OCI-LY3 (cell line): ENCODE measurements around the gene ROCK2.

ENCODE experiments used
- H2AFZ ChIP-seq: fragments of 200-600, 300-600 bp; shearing (Covaris generic); 2 replicates; pipeline ENCODE4 v1.6.0; 2014; ENCODE audit warnings: antibody characterized with exemption, low read depth, low read length
- H3K27ac ChIP-seq: fragments of 200-600, 300-600 bp; sonication (generic); 2 replicates; pipeline ENCODE4 v1.5.1; 2014; ENCODE audit warnings: mild to moderate bottlenecking, low read length, moderate library complexity, mixed read lengths
- H3K27me3 ChIP-seq: fragments of 200-600, 300-600 bp; sonication (generic); 2 replicates; pipeline ENCODE4 v1.6.1; 2014; ENCODE audit warnings: low read depth, low read length, mixed read lengths
- H3K36me3 ChIP-seq: fragments of 200-600, 300-600 bp; sonication (generic); replicated peaks from 2 replicates; pipeline ENCODE3; 2014; ENCODE audit warnings: low read depth, low read length, mixed read lengths
- H3K4me1 ChIP-seq: fragments of 300-600, 200-600 bp; sonication (generic); 2 replicates; pipeline ENCODE4 v1.6.1; 2014; ENCODE audit warnings: low read length, mixed read lengths
- H3K4me2 ChIP-seq: fragments of 200-600, 300-600 bp; sonication (generic); 2 replicates; pipeline ENCODE4 v1.6.1; 2014; ENCODE audit warnings: low read length, mixed read lengths
- H3K4me3 ChIP-seq: fragments of 300-600, 200-600 bp; sonication (generic); 2 replicates; pipeline ENCODE4 v1.5.1; 2014; ENCODE audit warnings: antibody characterized with exemption, mild to moderate bottlenecking, low read length, moderate library complexity
- H3K79me2 ChIP-seq: fragments of 300-600, 200-600 bp; shearing (Covaris generic); 2 replicates; pipeline ENCODE4 v1.6.1; 2014; ENCODE audit warnings: mild to moderate bottlenecking, low read length, mixed read lengths
- H3K9ac ChIP-seq: fragments of 300-600, 200-600 bp; shearing (Covaris generic); 2 replicates; pipeline ENCODE4 v1.6.0; 2014; ENCODE audit warnings: mild to moderate bottlenecking, low read length, moderate library complexity
- H3K9me3 ChIP-seq: fragments of 200-600, 300-600 bp; shearing (Covaris generic); 2 replicates; pipeline ENCODE4 v1.6.1; 2014; ENCODE audit warnings: low read length, mixed read lengths; ENCODE audit not compliant: insufficient read depth
- H4K20me1 ChIP-seq: fragments of 200-600, 300-600 bp; sonication (generic); 2 replicates; pipeline ENCODE4 v1.6.1; 2016; ENCODE audit warnings: low read length, mixed read lengths; ENCODE audit not compliant: insufficient read depth
- EZH2phosphoT487 ChIP-seq: fragments of 200-600 bp; shearing (Covaris generic); IDR thresholded peaks from 2 replicates; pipeline ENCODE4 v1.6.1; 2018; ENCODE audit warnings: antibody characterized with exemption, mixed run types, low read depth
- TF ChIP-seq, protein P1 (sequence below): fragments of 200-600, 300-600 bp; sonication (generic); IDR thresholded peaks from 2 replicates; pipeline ENCODE4 v1.5.1; 2014; ENCODE audit warnings: antibody characterized with exemption, low read length, low read depth

The ROCK2 gene

GRCh38 chr2:11158916-11159573 is 185.4 kb downstream of the ROCK2 start:
- TF ChIP-seq EZH2phosphoT487, result no peak
- TF ChIP-seq, protein P1, sequence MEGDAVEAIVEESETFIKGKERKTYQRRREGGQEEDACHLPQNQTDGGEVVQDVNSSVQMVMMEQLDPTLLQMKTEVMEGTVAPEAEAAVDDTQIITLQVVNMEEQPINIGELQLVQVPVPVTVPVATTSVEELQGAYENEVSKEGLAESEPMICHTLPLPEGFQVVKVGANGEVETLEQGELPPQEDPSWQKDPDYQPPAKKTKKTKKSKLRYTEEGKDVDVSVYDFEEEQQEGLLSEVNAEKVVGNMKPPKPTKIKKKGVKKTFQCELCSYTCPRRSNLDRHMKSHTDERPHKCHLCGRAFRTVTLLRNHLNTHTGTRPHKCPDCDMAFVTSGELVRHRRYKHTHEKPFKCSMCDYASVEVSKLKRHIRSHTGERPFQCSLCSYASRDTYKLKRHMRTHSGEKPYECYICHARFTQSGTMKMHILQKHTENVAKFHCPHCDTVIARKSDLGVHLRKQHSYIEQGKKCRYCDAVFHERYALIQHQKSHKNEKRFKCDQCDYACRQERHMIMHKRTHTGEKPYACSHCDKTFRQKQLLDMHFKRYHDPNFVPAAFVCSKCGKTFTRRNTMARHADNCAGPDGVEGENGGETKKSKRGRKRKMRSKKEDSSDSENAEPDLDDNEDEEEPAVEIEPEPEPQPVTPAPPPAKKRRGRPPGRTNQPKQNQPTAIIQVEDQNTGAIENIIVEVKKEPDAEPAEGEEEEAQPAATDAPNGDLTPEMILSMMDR, result no peak
- Histone ChIP-seq H3K79me2 (no peaks in the 10 kb centered on the region), H3K4me2 (no peak overlapping the region), H3K4me1 (peaks cover 24% of the 10 kb centered on the region), H3K9me3 (no peaks in the 10 kb centered on the region), H3K4me3 (no peak overlapping the region), H4K20me1 (no peaks in the 10 kb centered on the region), H2AFZ (no peak overlapping the region), H3K27ac (no peak overlapping the region), H3K9ac (no peak overlapping the region), H3K27me3 (no peaks in the 10 kb centered on the region), H3K36me3 (no peaks in the 10 kb centered on the region)

GRCh38 chr2:11157731-11158130 is 186.7 kb downstream of the ROCK2 start:
- H3K4me2 ChIP-seq, result no peak overlapping the region
- peaks cover 7% of the 10 kb centered on the region; the same call in 1 of the 2 replicates for H3K27me3 ChIP-seq
- H3K9ac ChIP-seq, result no peak overlapping the region
- H3K79me2 ChIP-seq, result no peaks in the 10 kb centered on the region
- peaks cover 25% of the 10 kb centered on the region for H3K4me1 ChIP-seq
- no peaks in the 10 kb centered on the region for H4K20me1 ChIP-seq
- H3K27ac ChIP-seq, result no peak overlapping the region
- TF ChIP-seq EZH2phosphoT487, result no peak
- TF ChIP-seq, protein P1, result no peak
- no peaks in the 10 kb centered on the region for H3K36me3 ChIP-seq
- no peaks in the 10 kb centered on the region for H3K9me3 ChIP-seq
- H3K4me3 ChIP-seq, result no peak overlapping the region
- no peak overlapping the region for H2AFZ ChIP-seq

GRCh38 chr2:11157296-11157695 is 187.1 kb downstream of the ROCK2 start:
- Histone ChIP-seq H4K20me1 (no peaks in the 10 kb centered on the region), H3K4me2 (no peak overlapping the region), H2AFZ (no peak overlapping the region), H3K27ac (no peak overlapping the region), H3K79me2 (no peaks in the 10 kb centered on the region), H3K4me3 (no peak overlapping the region), H3K9ac (no peak overlapping the region), H3K27me3 (peaks cover 9% of the 10 kb centered on the region; the same call in 1 of the 2 replicates), H3K4me1 (peaks cover 25% of the 10 kb centered on the region), H3K9me3 (no peaks in the 10 kb centered on the region), H3K36me3 (no peaks in the 10 kb centered on the region)
- TF ChIP-seq, protein P1, result no peak
- TF ChIP-seq EZH2phosphoT487, result no peak

DNA sequence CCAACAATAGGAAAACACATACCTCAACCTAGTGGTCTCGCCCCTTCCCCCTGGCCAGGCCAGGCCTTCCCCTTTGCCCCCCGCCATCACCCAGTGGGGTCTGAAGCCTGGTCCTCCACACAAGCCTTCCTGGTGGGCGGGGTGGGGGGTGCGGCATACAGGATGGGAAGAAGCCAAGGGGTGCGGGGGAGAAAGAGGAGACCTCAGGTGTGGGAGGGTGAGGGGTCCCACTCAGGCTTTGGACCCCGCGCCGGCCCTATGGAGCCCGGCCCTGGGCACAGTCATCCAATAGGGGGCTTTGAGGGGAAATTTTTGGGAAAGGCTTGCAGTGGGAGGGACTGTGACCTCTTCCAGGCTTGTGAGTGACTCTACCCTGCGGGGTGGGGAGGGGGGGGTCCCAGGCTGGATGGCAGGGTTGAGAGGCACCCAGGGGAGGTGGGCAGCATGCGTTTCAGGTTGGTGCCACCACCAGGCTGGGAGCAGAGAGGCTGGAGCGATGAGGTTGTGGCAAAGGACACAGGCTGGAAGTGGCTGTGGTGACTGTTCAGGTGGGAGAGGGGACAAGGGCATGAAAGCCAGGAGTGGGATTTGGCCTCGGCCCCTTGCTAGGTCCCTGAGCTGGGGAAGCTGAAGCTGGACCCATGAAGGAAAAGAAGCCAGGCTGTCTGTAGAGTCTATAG is 187.9 kb downstream of the ROCK2 start:
- Histone ChIP-seq H3K4me1 (peaks cover 24% of the 10 kb centered on the region), H3K4me2 (peak overlapping the region; percentile 86), H3K4me3 (peak overlapping the region; percentile 91), H3K36me3 (no peaks in the 10 kb centered on the region), H4K20me1 (no peaks in the 10 kb centered on the region), H3K27ac (no peak overlapping the region), H3K79me2 (no peaks in the 10 kb centered on the region), H2AFZ (no peak overlapping the region), H3K9ac (no peak overlapping the region; the same call in 1 of the 2 replicates), H3K27me3 (peaks cover 15% of the 10 kb centered on the region), H3K9me3 (no peaks in the 10 kb centered on the region)
- no peak for TF ChIP-seq EZH2phosphoT487
- TF ChIP-seq, protein P1, result no peak
